ENCODE data around the gene CKAP5.
"Not testable (repeated sequence)": the region's sequence is repeated elsewhere in the genome, so short reads cannot be mapped to it uniquely, and the experiment has no call there.

CKAP5 gene

GRCh38 chr11:46850829-46851380, 4.8 kb upstream of the CKAP5 start:
- no peak for DNase-seq

- DNase-seq: no peak
Measured at GRCh38 chr11:46849631-46850030, 3.6 kb upstream of the CKAP5 start.

GRCh38 chr11:46846510-46846830, 390 bp upstream of the CKAP5 start:
- DNase-seq: no peak

- DNase-seq: no peak
Measured at GRCh38 chr11:46845440-46845739, 690 bp downstream of the CKAP5 start.

GRCh38 chr11:46840116-46840515, 6.0 kb downstream of the CKAP5 start:
- DNase-seq: no peak

- no peak for DNase-seq
Measured at GRCh38 chr11:46838501-46838900, 7.6 kb downstream of the CKAP5 start.

GRCh38 chr11:46837860-46838259, 8.2 kb downstream of the CKAP5 start:
- no peak for DNase-seq

GRCh38 chr11:46836870-46837269, 9.2 kb downstream of the CKAP5 start:
- DNase-seq: no peak

- DNase-seq: no peak
Measured at GRCh38 chr11:46836431-46836830, 9.6 kb downstream of the CKAP5 start.

- DNase-seq: no peak
Measured at GRCh38 chr11:46835897-46836296, 10.2 kb downstream of the CKAP5 start.

GRCh38 chr11:46834821-46835220, 11.3 kb downstream of the CKAP5 start:
- DNase-seq: no peak

GRCh38 chr11:46832511-46833214, 13.4 kb downstream of the CKAP5 start:
- DNase-seq: no peak

GRCh38 chr11:46827995-46828394, 18.1 kb downstream of the CKAP5 start:
- DNase-seq: no peak

- DNase-seq: no peak
Measured at GRCh38 chr11:46826310-46827044, 19.6 kb downstream of the CKAP5 start.

- no peak for DNase-seq
Measured at GRCh38 chr11:46808799-46809431, 37.2 kb downstream of the CKAP5 start.

GRCh38 chr11:46801694-46802470, 44.2 kb downstream of the CKAP5 start:
- no peak for DNase-seq

- DNase-seq: no peak
Measured at GRCh38 chr11:46800177-46800576, 45.9 kb downstream of the CKAP5 start.

- not testable (repeated sequence) for DNase-seq
Measured at GRCh38 chr11:46799725-46800124, 46.4 kb downstream of the CKAP5 start.

GRCh38 chr11:46778416-46778815, 67.7 kb downstream of the CKAP5 start:
- DNase-seq: no peak

- no peak for DNase-seq
Measured at GRCh38 chr11:46776878-46777277, 69.2 kb downstream of the CKAP5 start.

- DNase-seq: no peak
Measured at GRCh38 chr11:46769636-46770221, 76.4 kb downstream of the CKAP5 start.

GRCh38 chr11:46766656-46767055, 79.4 kb downstream of the CKAP5 start:
- DNase-seq: no peak

- DNase-seq: no peak
Measured at GRCh38 chr11:46762248-46762647, 83.8 kb downstream of the CKAP5 start.

All from DMS 273 treated with DMSO at 0.1 percent for 48 hours (cell line).